NCI-H1105 treated with DMSO at 0.1 percent for 48 hours (cell line): ENCODE measurements around the gene RAB33A.
"Not testable (repeated sequence)": the region's sequence is repeated elsewhere in the genome, so short reads cannot be mapped to it uniquely, and the experiment has no call there.

Experiments used
- DNase-seq: peaks from one replicate; lab custom pipeline; 2025; lab: John Stamatoyannopoulos, UW

The RAB33A gene

DNA sequence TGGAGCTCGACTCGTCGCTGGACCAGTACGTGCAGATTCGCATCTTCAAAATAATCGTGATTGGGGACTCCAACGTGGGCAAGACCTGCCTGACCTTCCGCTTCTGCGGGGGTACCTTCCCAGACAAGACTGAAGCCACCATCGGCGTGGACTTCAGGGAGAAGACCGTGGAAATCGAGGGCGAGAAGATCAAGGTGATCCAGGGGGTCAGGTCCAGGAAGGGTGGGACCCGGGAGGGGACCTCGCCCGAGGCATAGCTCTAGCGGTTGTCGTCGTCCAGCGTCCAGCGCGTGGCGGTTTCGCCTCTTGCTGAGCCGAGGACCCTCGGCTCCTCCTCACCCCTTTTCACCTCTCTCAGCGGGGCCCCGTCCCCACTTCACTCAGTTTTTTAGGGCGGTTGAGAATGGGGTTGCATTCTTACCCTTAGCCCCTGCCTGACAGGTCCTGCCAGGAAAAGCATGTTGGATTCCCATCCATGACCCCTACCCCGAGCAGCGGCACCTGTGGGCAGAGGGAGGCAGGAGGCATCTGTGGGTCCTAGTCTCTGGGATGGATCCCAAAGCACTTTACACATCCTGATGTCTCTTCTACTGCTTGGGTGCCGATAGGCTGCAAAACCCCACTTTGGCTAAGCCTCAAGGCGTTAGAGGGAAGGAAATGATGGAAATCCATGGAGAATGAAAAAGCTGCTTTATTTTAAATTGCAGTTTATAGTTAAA is 524 bp downstream of the RAB33A start:
- no peak for DNase-seq

DNA sequence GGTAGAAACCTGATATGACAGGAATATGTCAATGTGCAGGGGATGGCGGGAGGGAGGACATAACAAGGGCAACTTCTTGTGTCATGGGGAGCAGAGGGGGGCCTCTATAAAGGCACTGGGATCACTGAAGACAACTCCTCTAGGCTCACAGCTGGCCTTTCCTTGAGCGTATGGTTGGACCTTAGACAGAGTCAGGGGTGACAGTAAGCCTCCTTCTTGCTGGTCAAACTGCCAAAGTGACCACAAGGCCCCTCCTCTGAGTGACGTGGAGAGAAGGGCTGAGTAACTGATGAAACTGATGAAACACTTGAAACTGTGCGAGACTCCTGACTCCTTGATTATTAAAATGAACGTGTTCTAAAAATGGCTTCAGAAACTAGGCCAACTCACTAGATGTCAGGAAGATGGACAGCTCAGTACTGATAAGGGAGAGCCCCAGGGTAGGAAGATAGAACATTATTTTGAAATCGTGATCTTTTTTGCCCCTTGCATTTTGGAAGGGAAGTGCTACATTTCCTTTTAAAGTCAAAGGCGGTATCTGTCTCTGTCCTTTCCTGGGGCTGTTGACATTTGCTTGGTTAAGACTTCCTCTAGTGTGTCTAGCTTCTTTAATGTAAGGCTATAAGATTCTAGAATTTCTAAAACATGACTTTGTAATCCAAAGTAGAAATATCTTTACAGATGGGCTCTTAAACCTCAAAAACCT is 1.6 kb downstream of the RAB33A start:
- no peak for DNase-seq

DNA sequence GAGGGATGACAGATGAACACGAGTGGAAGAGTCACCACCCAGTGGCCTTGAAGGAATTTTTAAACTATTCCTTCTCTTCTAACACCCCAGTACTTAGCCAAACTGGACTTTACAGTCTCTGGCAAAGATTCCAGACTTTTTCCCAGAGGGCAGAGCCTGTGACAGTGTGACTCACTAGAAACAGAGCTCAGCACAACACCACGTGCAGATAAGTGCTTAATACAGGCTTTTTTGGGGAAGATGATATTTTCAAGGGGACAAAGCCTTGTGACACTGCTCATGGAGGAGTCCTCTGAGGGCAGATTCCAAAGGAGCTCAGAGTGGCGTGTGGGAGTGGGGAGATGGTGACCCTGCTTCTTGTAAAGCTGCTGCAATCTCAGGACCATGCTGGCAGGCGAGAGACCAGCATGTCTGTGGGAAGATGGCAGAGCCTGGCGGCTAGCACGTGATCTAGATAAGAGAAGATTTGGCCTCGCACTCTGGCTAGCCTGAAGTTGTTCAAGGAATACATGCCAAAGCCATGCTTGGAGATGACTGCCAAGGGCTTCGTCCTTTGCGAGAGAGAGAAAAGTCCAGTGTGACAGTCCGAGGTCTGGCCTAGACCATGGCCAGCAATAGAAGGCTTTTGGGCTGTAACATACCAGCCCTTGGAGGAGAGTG is 2.4 kb downstream of the RAB33A start:
- no peak for DNase-seq

GRCh38 chrX:130174937-130175336 is 3.2 kb downstream of the RAB33A start:
- no peak for DNase-seq

GRCh38 chrX:130176354-130176776 is 4.6 kb downstream of the RAB33A start:
- DNase-seq = no peak

- DNase-seq = no peak
Observed at GRCh38 chrX:130176942-130177341, 5.2 kb downstream of the RAB33A start.

GRCh38 chrX:130179170-130179569 is 7.4 kb downstream of the RAB33A start:
- no peak for DNase-seq

DNA sequence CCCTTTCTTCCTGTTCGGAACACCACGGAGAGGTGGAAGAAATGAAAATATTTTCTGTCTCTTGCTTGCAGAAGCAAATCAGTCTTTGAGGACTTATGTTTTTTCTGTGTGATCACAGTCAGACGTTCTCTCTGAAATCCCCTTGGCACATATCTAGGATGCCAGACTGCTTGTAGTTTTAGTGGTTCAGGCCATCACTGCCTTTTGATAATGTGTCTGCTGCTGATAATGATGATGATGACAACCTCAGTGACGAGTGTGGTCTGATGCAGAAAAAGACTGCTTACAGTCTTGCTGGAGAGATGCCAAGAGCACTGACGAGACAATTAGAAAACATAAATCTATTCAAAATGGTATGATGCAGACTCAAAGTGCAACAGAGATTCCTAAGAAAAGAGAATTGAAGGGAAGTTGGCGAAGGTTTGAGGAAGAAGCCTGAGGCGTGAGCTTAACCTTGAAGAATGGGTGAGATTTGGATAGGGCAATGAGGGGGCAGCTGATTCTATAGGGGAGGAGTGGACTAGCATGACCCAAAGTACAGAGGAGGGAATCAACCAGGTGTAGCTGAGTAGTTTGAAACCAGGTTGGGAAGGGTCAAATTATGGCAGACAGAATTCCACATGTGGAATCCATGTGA is 7.9 kb downstream of the RAB33A start:
- DNase-seq = peak; percentile 18

DNA sequence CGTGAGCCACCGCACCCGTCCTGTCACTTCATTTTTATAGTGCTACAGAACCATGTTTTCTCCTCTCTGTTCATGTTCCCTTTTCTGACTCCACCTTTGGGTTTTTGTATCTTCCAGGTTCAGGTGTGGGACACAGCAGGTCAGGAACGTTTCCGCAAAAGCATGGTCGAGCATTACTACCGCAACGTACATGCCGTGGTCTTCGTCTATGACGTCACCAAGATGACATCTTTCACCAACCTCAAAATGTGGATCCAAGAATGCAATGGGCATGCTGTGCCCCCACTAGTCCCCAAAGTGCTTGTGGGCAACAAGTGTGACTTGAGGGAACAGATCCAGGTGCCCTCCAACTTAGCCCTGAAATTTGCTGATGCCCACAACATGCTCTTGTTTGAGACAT is 12.4 kb downstream of the RAB33A start:
- no peak for DNase-seq

GRCh38 chrX:130184857-130185256 is 13.1 kb downstream of the RAB33A start:
- DNase-seq = no peak

DNA sequence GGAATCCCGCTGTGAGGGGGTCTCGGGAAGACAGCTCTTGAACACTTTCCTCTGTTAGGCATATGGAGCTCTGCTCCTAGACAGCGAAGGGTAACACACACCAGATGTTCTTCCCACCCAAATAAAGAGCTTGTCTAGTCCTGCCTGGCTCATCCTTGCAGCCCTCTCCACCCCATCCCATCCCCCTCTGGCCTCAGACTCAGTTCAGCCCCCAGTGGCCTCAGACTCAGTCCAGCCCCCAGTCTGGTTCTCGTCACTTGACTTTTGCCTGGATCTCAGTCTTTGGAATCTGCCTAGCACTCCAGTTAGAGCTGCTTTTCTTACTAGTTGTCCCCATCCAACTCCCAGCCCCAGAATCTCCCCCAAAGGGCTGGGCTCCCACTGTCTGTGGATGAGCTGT is 14.9 kb downstream of the RAB33A start:
- DNase-seq = no peak

- DNase-seq = no peak
Observed at GRCh38 chrX:130190801-130191200, 19.0 kb downstream of the RAB33A start.

DNA sequence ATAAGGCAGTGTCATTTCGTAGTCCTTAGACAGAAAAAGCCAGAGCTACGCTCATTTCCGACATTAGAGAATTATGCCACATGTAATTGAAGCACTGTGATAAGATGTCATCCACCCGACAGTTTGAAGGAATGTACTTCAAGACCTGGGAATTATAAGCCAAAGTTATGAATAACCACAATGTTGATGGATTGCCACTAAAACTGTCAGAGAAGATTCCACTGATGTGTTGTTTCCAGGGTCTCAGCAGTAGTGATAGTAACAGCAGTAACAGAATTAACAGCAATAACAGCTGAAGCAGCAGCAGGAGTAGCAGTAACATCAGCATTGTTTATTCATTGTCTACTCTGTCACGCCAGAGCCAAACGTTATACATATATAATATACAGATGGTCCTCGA is 24.7 kb downstream of the RAB33A start:
- DNase-seq = no peak

DNA sequence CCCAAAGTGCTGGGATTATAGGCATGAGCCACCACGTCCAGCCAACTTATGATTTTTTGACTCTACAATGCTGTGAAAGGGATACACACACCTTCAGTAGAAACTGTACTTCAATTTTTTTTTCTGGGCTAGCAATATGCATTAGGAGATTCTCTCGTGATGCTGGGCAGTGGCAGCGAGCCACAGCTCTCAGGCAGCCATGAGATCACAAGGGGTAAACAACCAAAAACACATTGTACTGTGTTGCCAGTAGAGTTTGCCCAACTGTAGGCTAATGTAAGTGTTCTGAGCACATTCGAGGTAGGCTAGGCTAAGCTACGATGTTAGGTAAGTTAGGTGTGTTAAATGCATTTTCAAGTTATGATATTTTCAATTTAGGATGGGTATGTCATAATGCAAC is 25.7 kb downstream of the RAB33A start:
- DNase-seq = no peak

DNA sequence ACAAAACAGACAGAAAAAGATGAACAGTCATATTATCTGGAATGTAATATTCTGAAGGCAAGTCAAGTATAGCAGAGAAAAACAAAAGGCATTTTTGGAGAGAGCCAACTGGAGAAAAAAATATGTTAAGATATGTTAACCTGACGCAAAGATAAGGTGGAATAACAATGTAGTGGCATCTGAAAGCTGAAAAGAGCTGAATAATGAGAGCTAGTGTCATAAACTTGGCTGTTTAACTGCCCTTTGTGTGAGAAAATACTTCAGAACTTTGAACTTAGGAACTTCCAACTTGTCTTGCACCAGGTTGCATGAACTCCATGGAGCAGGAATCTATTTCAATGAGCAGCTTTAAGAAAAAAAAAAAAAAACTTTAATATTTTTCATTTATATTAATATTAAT is 32.9 kb downstream of the RAB33A start:
- DNase-seq = no peak

- DNase-seq = no peak
Observed at GRCh38 chrX:130211415-130212186, 39.8 kb downstream of the RAB33A start.

DNA sequence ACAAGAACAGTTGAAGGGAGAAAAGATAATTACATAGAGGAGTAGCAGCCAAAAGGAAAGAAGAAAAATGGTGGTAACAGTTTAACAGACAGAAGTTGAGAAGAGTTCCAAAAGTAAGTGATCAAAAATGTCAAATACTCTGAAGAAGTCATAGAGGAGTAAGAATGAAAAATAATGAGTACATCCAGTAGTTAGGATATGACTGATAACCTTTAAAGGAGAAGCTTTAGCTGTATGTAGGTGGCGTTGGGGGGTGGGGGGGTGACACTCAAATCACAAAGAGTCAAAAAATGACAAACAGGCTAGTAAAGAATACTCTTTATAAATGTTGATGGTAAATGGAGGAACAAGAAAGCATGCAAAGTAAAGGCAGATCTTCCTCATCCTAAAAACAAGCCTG is 40.6 kb downstream of the RAB33A start:
- DNase-seq = no peak

GRCh38 chrX:130213376-130213775 is 41.6 kb downstream of the RAB33A start:
- no peak for DNase-seq

DNA sequence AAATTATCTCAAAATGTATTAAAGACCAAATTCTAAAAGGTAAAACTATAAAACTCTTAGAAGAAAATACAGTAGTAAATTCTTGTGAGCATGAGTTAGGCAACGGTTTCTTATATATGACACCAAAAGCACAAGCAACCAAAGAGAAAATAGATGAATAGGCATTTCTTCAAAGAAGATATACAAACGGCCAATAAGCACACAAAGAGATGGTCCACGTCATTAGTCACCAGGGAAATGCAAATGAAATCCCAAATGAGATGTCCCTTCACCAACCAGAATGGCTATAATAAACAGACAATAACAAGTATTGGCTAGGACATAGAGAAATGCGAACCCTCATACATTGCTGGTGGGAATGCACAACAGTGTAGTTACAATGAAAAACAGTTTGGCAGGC is 44.6 kb downstream of the RAB33A start:
- no peak for DNase-seq

DNA sequence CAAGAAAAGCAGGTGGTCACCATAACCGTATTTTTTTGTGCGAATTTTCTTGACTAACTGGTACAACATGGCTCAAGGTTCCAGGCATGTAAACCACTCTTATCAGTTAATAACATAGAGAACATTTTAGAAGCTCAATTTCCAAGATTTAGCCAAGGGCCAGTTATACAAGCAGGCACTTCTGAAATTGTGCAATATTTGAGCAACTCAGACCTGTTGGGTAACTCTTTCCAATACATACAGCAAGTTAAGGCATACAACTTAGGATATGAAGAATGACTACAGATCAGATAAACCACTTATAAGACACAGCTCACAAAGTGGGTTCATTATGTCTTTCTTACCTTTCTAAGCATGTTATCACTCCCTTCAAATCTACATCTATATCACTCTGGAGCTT is 53.0 kb downstream of the RAB33A start:
- no peak for DNase-seq

- no peak for DNase-seq
Observed at GRCh38 chrX:130228871-130229270, 57.1 kb downstream of the RAB33A start.

DNA sequence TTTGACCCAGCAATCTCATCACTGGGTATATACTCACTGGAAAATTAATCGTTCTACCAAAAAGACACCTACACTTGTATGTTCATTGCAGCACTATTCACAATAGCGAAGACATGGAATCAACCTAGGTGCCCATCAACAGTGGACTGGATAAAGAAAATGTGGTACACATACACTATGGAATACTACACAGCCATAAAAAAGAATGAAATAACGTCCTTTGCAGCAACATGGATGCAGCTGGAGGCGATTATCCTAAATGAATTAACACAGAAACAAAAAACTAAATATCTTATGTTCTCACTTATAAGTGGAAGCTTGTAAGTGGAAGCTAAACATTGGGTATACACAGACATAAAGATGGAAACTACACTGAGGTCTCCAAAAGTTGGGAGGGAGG is 59.4 kb downstream of the RAB33A start:
- not testable (repeated sequence) for DNase-seq
